ENCODE measurements around the gene CUEDC1.
"Not testable (repeated sequence)": the region's sequence is repeated elsewhere in the genome, so short reads cannot be mapped to it uniquely, and the experiment has no call there.

The CUEDC1 gene

DNA sequence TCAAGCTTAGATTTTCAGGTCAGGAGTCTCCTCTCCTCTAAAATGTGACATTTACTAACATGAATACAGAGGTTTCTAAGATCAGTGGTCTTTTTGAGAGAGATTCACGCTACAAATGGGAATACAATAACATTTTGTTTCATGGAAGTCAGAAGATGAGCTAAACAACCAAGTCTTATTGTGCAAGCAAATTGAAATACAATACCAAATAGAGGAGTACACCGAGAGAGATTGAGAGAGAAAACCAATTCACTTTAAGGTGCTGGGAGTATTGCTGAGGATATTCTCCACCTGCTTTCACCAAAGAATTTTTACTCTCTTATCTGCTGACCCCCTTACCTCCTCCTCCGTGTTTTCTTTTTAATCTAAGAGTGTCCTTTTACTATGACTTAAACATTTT is 21.4 kb upstream of the CUEDC1 start:
- H3K4me3 ChIP-seq (ENCODE audit: low read depth, low read length) = no peak overlapping the region
- DNase-seq (ENCODE audit: low read depth) = no peak
- no peak for TF ChIP-seq CTCF (IDR thresholded peaks at IDR 0.05; ENCODE audit: insufficient read depth, low read depth, low read length, missing control alignments)

- TF ChIP-seq CTCF (IDR thresholded peaks at IDR 0.05; ENCODE audit: insufficient read depth, low read depth, low read length, missing control alignments) = no peak
- no peak for DNase-seq (ENCODE audit: low read depth)
- H3K4me3 ChIP-seq (ENCODE audit: low read depth, low read length) = no peak overlapping the region
Measured at GRCh38 chr17:57975044-57975443, 19.8 kb upstream of the CUEDC1 start.

- not testable (repeated sequence) for DNase-seq (ENCODE audit: low read depth)
Measured at GRCh38 chr17:57974053-57974824, 19.0 kb upstream of the CUEDC1 start.

GRCh38 chr17:57972151-57972550 is 16.9 kb upstream of the CUEDC1 start:
- no peak overlapping the region for H3K4me3 ChIP-seq (ENCODE audit: low read depth, low read length)
- TF ChIP-seq CTCF (IDR thresholded peaks at IDR 0.05; ENCODE audit: insufficient read depth, low read depth, low read length, missing control alignments) = no peak
- DNase-seq (ENCODE audit: low read depth) = no peak

More at GRCh38 chr17:57974053-57974824, 19.0 kb upstream of the CUEDC1 start:
- H3K4me3 ChIP-seq (ENCODE audit: low read depth, low read length) = not testable (repeated sequence)

- no peak for DNase-seq (ENCODE audit: low read depth)
- no peak for TF ChIP-seq CTCF (IDR thresholded peaks at IDR 0.05; ENCODE audit: insufficient read depth, low read depth, low read length, missing control alignments)
- no peak overlapping the region for H3K4me3 ChIP-seq (ENCODE audit: low read depth, low read length)
Measured at GRCh38 chr17:57971572-57971971, 16.4 kb upstream of the CUEDC1 start.

GRCh38 chr17:57970710-57971109 is 15.5 kb upstream of the CUEDC1 start:
- no peak overlapping the region for H3K4me3 ChIP-seq (ENCODE audit: low read depth, low read length)
- no peak for DNase-seq (ENCODE audit: low read depth)
- TF ChIP-seq CTCF (IDR thresholded peaks at IDR 0.05; ENCODE audit: insufficient read depth, low read depth, low read length, missing control alignments) = no peak

- no peak for TF ChIP-seq CTCF (IDR thresholded peaks at IDR 0.05; ENCODE audit: insufficient read depth, low read depth, low read length, missing control alignments)
- no peak for DNase-seq (ENCODE audit: low read depth)
- no peak overlapping the region for H3K4me3 ChIP-seq (ENCODE audit: low read depth, low read length)
Measured at GRCh38 chr17:57968456-57968855, 13.2 kb upstream of the CUEDC1 start.
